ENCODE measurements around the gene TTLL5. TPM values are rescaled to one million over a fixed set of nuclear protein-coding genes. Genes with fewer than 3 reads are reported as not detected.

Gene TTLL5
- total RNA-seq, 2 experiments from 2014 or later, result 23.6 to 28.4 TPM

- intact Hi-C loops (cut with micrococcal nuclease), result no loop called here
- peaks cover 45% of the 10 kb centered on the region for H3K36me3 Mint-ChIP-seq
- no peaks in the 10 kb centered on the region for H3K4me1 Mint-ChIP-seq (ENCODE audit: low read depth)
- no peak overlapping the region for H3K27ac Mint-ChIP-seq
- DNase-seq, result no peak
- H3K4me3 Mint-ChIP-seq, result no peak overlapping the region
- no peaks in the 10 kb centered on the region for H3K27me3 Mint-ChIP-seq
- CTCF ChIA-PET, result no interaction called here
- H3K9me3 Mint-ChIP-seq, result no peaks in the 10 kb centered on the region
- POLR2A ChIA-PET, result no interaction called here
Observed at GRCh38 chr14:75784314-75784686, 123.3 kb downstream of the TTLL5 start.

- CTCF ChIA-PET, result interaction anchor here (1.8 kb wide), 1 partner anchor 84 kb away, joined by 13 read pairs; no protein-coding TSS in a partner anchor
- intact Hi-C loops (cut with micrococcal nuclease), result no loop called here
- no peaks in the 10 kb centered on the region for H3K27me3 Mint-ChIP-seq
- no peaks in the 10 kb centered on the region for H3K4me1 Mint-ChIP-seq (ENCODE audit: low read depth)
- H3K36me3 Mint-ChIP-seq, result peaks cover 33% of the 10 kb centered on the region
- H3K9me3 Mint-ChIP-seq, result peaks cover 16% of the 10 kb centered on the region
- no peak overlapping the region for H3K27ac Mint-ChIP-seq
- POLR2A ChIA-PET, result no interaction called here
- H3K4me3 Mint-ChIP-seq, result no peak overlapping the region
- DNase-seq, result no peak
Observed at GRCh38 chr14:75793806-75794205, 132.8 kb downstream of the TTLL5 start.

- DNase-seq, result no peak
- Mint-ChIP-seq H3K9me3 (peaks cover 23% of the 10 kb centered on the region), H3K27me3 (no peaks in the 10 kb centered on the region), H3K27ac (no peak overlapping the region), H3K36me3 (peaks cover 42% of the 10 kb centered on the region), H3K4me1 (ENCODE audit: low read depth) (no peaks in the 10 kb centered on the region), H3K4me3 (no peak overlapping the region)
- intact Hi-C loops (cut with micrococcal nuclease), result no loop called here
- ChIA-PET POLR2A (interaction anchor here (0.7 kb wide), 1 partner anchor 85 kb away, joined by 3 read pairs; no protein-coding TSS in a partner anchor), CTCF (interaction anchor here (1.2 to 1.8 kb wide), 2 partner anchors 85 to 112 kb away, joined by 3 to 13 read pairs; no protein-coding TSS in a partner anchor)
Observed at GRCh38 chr14:75794615-75795038, 133.6 kb downstream of the TTLL5 start.

- Mint-ChIP-seq H3K27ac (no peak overlapping the region), H3K4me3 (no peak overlapping the region), H3K4me1 (ENCODE audit: low read depth) (no peaks in the 10 kb centered on the region), H3K9me3 (peaks cover 27% of the 10 kb centered on the region), H3K27me3 (no peaks in the 10 kb centered on the region), H3K36me3 (peaks cover 57% of the 10 kb centered on the region)
- ChIA-PET POLR2A (no interaction called here), CTCF (interaction anchor here (1.0 to 2.6 kb wide), 3 partner anchors 91 to 181 kb away, joined by 3 to 8 read pairs (median 3); partner anchors contain the start of gene TGFB3)
- intact Hi-C loops (cut with micrococcal nuclease), result no loop called here
- no peak for DNase-seq
Observed at GRCh38 chr14:75800792-75801191, 139.7 kb downstream of the TTLL5 start.

- H3K4me1 Mint-ChIP-seq (ENCODE audit: low read depth), result no peaks in the 10 kb centered on the region
- no peak overlapping the region for H3K27ac Mint-ChIP-seq
- peaks cover 46% of the 10 kb centered on the region for H3K36me3 Mint-ChIP-seq
- ChIA-PET POLR2A (interaction anchor here (0.6 kb wide), 1 partner anchor 567 kb away, joined by 3 read pairs; no protein-coding TSS in a partner anchor), CTCF (interaction anchor here (0.7 to 2.6 kb wide), 4 partner anchors 104 to 361 kb away, joined by 3 to 8 read pairs (median 4); no protein-coding TSS in a partner anchor)
- H3K9me3 Mint-ChIP-seq, result peaks cover 14% of the 10 kb centered on the region
- intact Hi-C loops (cut with micrococcal nuclease), result no loop called here
- no peak for DNase-seq
- H3K27me3 Mint-ChIP-seq, result no peaks in the 10 kb centered on the region
- no peak overlapping the region for H3K4me3 Mint-ChIP-seq
Observed at GRCh38 chr14:75802486-75802885, 141.4 kb downstream of the TTLL5 start.

- Mint-ChIP-seq H3K36me3 (peaks cover 34% of the 10 kb centered on the region), H3K27ac (no peak overlapping the region), H3K4me1 (ENCODE audit: low read depth) (no peaks in the 10 kb centered on the region), H3K27me3 (no peaks in the 10 kb centered on the region), H3K9me3 (peaks cover 12% of the 10 kb centered on the region), H3K4me3 (no peak overlapping the region)
- POLR2A ChIA-PET, result no interaction called here
- DNase-seq, result no peak
- intact Hi-C loops (cut with micrococcal nuclease), result no loop called here
- CTCF ChIA-PET, result no interaction called here
Observed at GRCh38 chr14:75803765-75804164, 142.7 kb downstream of the TTLL5 start.

GRCh38 chr14:75804570-75805275 lies 143.7 kb downstream of the TTLL5 start:
- intact Hi-C loops (cut with micrococcal nuclease), result no loop called here
- Mint-ChIP-seq H3K36me3 (peaks cover 25% of the 10 kb centered on the region), H3K27me3 (no peaks in the 10 kb centered on the region), H3K4me1 (ENCODE audit: low read depth) (no peaks in the 10 kb centered on the region), H3K27ac (no peak overlapping the region), H3K4me3 (no peak overlapping the region), H3K9me3 (peaks cover 5% of the 10 kb centered on the region)
- CTCF ChIA-PET, result no interaction called here
- POLR2A ChIA-PET, result no interaction called here
- DNase-seq, result no peak

- H3K36me3 Mint-ChIP-seq, result peaks cover 17% of the 10 kb centered on the region
- no peaks in the 10 kb centered on the region for H3K27me3 Mint-ChIP-seq
- no peaks in the 10 kb centered on the region for H3K4me1 Mint-ChIP-seq (ENCODE audit: low read depth)
- no peak overlapping the region for H3K27ac Mint-ChIP-seq
- CTCF ChIA-PET, result no interaction called here
- no peak for DNase-seq
- no peak overlapping the region for H3K4me3 Mint-ChIP-seq
- POLR2A ChIA-PET, result no interaction called here
- no peaks in the 10 kb centered on the region for H3K9me3 Mint-ChIP-seq
- intact Hi-C loops (cut with micrococcal nuclease), result no loop called here
Observed at GRCh38 chr14:75805646-75806045, 144.6 kb downstream of the TTLL5 start.

- CTCF ChIA-PET, result no interaction called here
- no peak for DNase-seq
- Mint-ChIP-seq H3K4me1 (ENCODE audit: low read depth) (no peaks in the 10 kb centered on the region), H3K36me3 (peaks cover 13% of the 10 kb centered on the region), H3K27ac (no peak overlapping the region), H3K4me3 (no peak overlapping the region), H3K27me3 (no peaks in the 10 kb centered on the region), H3K9me3 (no peaks in the 10 kb centered on the region)
- POLR2A ChIA-PET, result no interaction called here
- intact Hi-C loops (cut with micrococcal nuclease), result no loop called here
Observed at GRCh38 chr14:75806352-75806832, 145.3 kb downstream of the TTLL5 start.

- no peak overlapping the region for H3K4me3 Mint-ChIP-seq
- peaks cover 11% of the 10 kb centered on the region for H3K36me3 Mint-ChIP-seq
- no peaks in the 10 kb centered on the region for H3K9me3 Mint-ChIP-seq
- intact Hi-C loops (cut with micrococcal nuclease), result no loop called here
- DNase-seq, result no peak
- ChIA-PET CTCF (interaction anchor here (0.5 kb wide), 1 partner anchor 75 kb away, joined by 3 read pairs; no protein-coding TSS in a partner anchor), POLR2A (no interaction called here)
- H3K27ac Mint-ChIP-seq, result no peak overlapping the region
- H3K27me3 Mint-ChIP-seq, result no peaks in the 10 kb centered on the region
- H3K4me1 Mint-ChIP-seq (ENCODE audit: low read depth), result no peaks in the 10 kb centered on the region
Observed at GRCh38 chr14:75807667-75808360, 146.8 kb downstream of the TTLL5 start.

- Mint-ChIP-seq H3K27me3 (no peaks in the 10 kb centered on the region), H3K4me1 (ENCODE audit: low read depth) (no peaks in the 10 kb centered on the region), H3K27ac (no peak overlapping the region), H3K36me3 (peaks cover 4% of the 10 kb centered on the region), H3K4me3 (no peak overlapping the region), H3K9me3 (no peaks in the 10 kb centered on the region)
- ChIA-PET CTCF (no interaction called here), POLR2A (no interaction called here)
- no peak for DNase-seq
- intact Hi-C loops (cut with micrococcal nuclease), result no loop called here
Observed at GRCh38 chr14:75811136-75811829, 150.2 kb downstream of the TTLL5 start.

GRCh38 chr14:75811872-75812499 lies 150.9 kb downstream of the TTLL5 start:
- Mint-ChIP-seq H3K4me1 (ENCODE audit: low read depth) (no peaks in the 10 kb centered on the region), H3K27me3 (no peaks in the 10 kb centered on the region), H3K9me3 (no peaks in the 10 kb centered on the region), H3K36me3 (no peaks in the 10 kb centered on the region), H3K4me3 (no peak overlapping the region), H3K27ac (no peak overlapping the region)
- ChIA-PET POLR2A (no interaction called here), CTCF (no interaction called here)
- DNase-seq, result no peak
- intact Hi-C loops (cut with micrococcal nuclease), result no loop called here

Measured in activated CD4-positive, alpha-beta memory T cell treated with anti-CD3 and anti-CD28 coated beads for 36 hours (primary cell).